IMR-90 (cell line): ENCODE measurements around the gene PHLDB1.

Source experiments
- BHLHE40 ChIP-seq: fragments of 150-350 bp; IDR thresholded peaks from 2 replicates; pipeline ENCODE4 v1.6.1; 2016; ENCODE audit warnings: mild to moderate bottlenecking, low read depth, low read length
- CHD1 ChIP-seq: IDR thresholded peaks from 2 replicates; pipeline ENCODE4 v1.6.1; 2012; ENCODE audit warnings: low read depth, low read length, improper control_type of control experiment
- MAFK ChIP-seq: IDR thresholded peaks from 2 replicates; pipeline ENCODE4 v1.6.1; 2012; ENCODE audit warnings: low read depth, low read length, improper control_type of control experiment
- MXI1 ChIP-seq: IDR thresholded peaks from 2 replicates; pipeline ENCODE4 v1.6.1; 2012; ENCODE audit warnings: low read depth, mild to moderate bottlenecking, low read length, moderate library complexity, borderline replicate concordance
- POLR2A ChIP-seq: IDR thresholded peaks from 2 replicates; pipeline ENCODE4 v1.6.1; 2012; ENCODE audit warnings: mild to moderate bottlenecking, low read depth, low read length
- RAD21 ChIP-seq: IDR thresholded peaks from 2 replicates; pipeline ENCODE4 v1.6.1; 2012; ENCODE audit warnings: low read length, improper control_type of control experiment
- RFX5 ChIP-seq: IDR thresholded peaks from 2 replicates; pipeline ENCODE4 v1.8.0; 2012; ENCODE audit warnings: low read depth, mild to moderate bottlenecking, low read length, moderate library complexity
- SMC3 ChIP-seq: fragments of 150-350 bp; IDR thresholded peaks from 2 replicates; pipeline ENCODE4 v1.6.1; 2016; ENCODE audit warnings: low read depth, mild to moderate bottlenecking, antibody characterized with exemption, low read length, moderate library complexity
- TF ChIP-seq, protein P1 (sequence below): fragments of 150-350 bp; IDR thresholded peaks from 2 replicates; pipeline ENCODE4 v1.6.1; 2017; ENCODE audit warnings: mild to moderate bottlenecking, antibody characterized with exemption, low read length, low read depth
- TF ChIP-seq, protein P2 (sequence below): conservative IDR thresholded peaks from 2 replicates; pipeline ENCODE4 v1.5.1; 2012; ENCODE audit warnings: mild to moderate bottlenecking, low read depth, low read length, improper control_type of control experiment
- TF ChIP-seq, protein P3 (sequence below): fragments of 150-350 bp; IDR thresholded peaks from 2 replicates; pipeline ENCODE4 v1.6.1; 2016; ENCODE audit warnings: low read depth, mild to moderate bottlenecking, low read length, moderate library complexity, borderline replicate concordance

DNA sequence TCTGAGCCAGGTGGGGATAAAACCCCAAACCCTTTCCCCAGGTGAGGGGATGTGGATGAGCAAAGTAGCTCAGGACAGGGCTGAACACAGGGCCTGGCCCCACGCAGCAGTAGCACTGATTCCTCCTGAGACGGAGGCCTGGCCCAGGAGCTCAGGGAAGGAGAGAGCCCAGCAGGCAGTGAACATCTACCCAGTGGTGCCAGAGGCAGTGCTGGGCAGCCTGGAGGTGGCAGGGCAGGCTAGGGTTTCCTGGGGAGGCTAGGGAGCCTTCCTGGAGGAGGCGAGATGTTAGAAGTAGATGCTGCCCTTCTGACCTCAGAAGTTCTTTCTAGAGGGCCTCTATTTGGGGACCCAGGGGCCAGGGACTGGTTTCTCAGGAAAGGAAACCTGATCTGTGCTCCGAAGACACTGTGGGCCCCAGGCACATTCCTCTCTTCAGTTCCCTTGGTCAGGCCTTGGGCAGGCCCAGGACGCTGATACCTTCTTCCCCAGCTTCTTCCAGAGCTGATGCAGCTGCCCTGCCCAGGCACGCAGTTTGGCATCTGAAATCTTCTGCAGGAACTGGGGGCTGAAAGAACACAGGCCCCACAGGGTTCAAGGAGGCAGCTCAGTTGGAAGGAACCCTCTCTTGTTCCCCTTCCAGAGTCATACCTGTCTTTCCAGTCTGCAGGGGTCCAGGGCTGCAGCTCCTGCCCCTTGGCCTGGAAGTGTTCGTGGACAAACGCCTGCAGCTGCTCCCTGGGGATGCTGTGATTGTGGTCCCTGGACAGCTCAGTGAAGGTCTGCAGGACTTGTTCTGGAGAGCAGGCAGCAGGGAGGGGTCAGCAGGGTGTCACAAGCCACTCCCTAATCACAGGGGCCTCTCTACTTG lies 55.2 kb downstream of the PHLDB1 start:
- TF ChIP-seq, protein P1, sequence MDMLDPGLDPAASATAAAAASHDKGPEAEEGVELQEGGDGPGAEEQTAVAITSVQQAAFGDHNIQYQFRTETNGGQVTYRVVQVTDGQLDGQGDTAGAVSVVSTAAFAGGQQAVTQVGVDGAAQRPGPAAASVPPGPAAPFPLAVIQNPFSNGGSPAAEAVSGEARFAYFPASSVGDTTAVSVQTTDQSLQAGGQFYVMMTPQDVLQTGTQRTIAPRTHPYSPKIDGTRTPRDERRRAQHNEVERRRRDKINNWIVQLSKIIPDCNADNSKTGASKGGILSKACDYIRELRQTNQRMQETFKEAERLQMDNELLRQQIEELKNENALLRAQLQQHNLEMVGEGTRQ: no peak
- TF ChIP-seq, protein P2, sequence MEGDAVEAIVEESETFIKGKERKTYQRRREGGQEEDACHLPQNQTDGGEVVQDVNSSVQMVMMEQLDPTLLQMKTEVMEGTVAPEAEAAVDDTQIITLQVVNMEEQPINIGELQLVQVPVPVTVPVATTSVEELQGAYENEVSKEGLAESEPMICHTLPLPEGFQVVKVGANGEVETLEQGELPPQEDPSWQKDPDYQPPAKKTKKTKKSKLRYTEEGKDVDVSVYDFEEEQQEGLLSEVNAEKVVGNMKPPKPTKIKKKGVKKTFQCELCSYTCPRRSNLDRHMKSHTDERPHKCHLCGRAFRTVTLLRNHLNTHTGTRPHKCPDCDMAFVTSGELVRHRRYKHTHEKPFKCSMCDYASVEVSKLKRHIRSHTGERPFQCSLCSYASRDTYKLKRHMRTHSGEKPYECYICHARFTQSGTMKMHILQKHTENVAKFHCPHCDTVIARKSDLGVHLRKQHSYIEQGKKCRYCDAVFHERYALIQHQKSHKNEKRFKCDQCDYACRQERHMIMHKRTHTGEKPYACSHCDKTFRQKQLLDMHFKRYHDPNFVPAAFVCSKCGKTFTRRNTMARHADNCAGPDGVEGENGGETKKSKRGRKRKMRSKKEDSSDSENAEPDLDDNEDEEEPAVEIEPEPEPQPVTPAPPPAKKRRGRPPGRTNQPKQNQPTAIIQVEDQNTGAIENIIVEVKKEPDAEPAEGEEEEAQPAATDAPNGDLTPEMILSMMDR: no peak
- TF ChIP-seq RAD21 (no peak), SMC3 (no peak), BHLHE40 (no peak), POLR2A (no peak), MXI1 (no peak), CHD1 (no peak), MAFK (no peak), RFX5 (no peak)
- TF ChIP-seq, protein P3, sequence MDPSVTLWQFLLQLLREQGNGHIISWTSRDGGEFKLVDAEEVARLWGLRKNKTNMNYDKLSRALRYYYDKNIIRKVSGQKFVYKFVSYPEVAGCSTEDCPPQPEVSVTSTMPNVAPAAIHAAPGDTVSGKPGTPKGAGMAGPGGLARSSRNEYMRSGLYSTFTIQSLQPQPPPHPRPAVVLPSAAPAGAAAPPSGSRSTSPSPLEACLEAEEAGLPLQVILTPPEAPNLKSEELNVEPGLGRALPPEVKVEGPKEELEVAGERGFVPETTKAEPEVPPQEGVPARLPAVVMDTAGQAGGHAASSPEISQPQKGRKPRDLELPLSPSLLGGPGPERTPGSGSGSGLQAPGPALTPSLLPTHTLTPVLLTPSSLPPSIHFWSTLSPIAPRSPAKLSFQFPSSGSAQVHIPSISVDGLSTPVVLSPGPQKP: no peak
